GM19467 (cell line): Measurements from ENCODE around the gene CCDC188.

ENCODE experiments used
- ATAC-seq: cut with Tn5 transposase; IDR thresholded peaks from one replicate; pipeline ENCODE4 v1.9.1; 2021; ENCODE audit warnings: mild to moderate bottlenecking, moderate library complexity; ENCODE audit not compliant: unreplicated experiment

Gene CCDC188

GRCh38 chr22:20123366-20124082, 27.3 kb downstream of the CCDC188 start:
- no peak for ATAC-seq

DNA sequence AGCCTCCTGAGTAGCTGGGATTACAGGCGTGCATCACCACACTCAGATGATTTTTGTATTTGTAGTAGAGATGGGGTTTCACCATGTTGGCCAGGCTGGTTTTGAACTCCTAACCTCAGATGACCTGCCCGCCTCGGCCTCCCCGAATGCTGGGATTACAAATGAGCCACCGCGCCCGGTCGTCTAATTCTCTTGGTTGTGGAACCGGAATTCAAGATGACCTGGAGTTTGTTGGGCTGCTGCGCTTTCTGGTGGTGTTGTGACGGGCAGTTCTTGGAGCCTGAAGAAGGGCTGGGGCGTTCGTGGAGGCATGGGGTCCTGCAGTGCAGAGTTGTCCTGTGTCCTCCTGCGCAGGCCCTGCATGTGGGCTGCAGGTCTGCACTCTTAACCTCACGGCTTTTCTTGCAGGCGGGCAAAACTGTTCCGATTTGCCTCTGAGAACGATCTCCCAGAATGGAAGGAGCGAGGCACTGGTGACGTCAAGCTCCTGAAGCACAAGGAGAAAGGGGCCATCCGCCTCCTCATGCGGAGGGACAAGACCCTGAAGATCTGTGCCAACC, 28.9 kb downstream of the CCDC188 start:
- ATAC-seq: no peak

- no peak for ATAC-seq
Observed at GRCh38 chr22:20118300-20119020, 32.4 kb downstream of the CCDC188 start.

DNA sequence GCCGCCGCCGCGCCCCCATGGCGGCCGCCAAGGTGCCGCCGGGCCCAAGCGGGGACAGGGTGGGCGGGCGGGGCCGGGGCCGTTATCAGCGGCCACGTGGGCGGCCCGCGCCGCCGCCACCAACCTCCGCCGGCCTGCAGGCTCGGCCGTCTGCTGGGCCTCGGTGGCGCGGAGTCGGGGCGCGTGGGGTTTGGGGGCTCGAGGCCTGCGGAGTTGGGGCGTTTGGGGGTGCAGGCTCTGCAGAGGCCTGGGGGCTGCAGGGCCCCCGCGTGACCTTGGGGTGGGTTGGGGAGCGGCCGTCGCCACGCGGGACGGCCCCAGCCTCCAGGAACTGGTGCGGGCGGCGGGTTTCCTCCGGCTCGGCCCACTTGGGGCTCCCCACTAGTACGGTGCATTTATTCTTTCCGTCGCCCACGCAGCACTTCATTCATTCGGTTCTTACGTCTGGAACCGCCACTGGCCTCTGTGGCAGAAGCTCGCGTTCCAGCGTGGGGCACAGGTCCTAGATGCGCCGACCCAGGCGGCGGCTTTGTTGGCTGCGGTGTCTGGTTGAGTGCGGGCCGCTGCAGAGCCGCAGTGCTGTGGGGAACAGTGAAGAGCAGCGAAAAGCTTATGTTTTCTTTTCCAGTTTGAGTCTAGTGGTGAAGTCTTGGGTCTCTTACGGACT, 33.1 kb downstream of the CCDC188 start:
- ATAC-seq: peak; percentile 9

- peak; percentile 71 for ATAC-seq
Observed at GRCh38 chr22:20116951-20117632, 33.8 kb downstream of the CCDC188 start, which contains the start of gene TRMT2A. Gene TRMT2A (minus strand): TSS chr22:20117226. CDS start chr22:20116906, 320 bp downstream.

DNA sequence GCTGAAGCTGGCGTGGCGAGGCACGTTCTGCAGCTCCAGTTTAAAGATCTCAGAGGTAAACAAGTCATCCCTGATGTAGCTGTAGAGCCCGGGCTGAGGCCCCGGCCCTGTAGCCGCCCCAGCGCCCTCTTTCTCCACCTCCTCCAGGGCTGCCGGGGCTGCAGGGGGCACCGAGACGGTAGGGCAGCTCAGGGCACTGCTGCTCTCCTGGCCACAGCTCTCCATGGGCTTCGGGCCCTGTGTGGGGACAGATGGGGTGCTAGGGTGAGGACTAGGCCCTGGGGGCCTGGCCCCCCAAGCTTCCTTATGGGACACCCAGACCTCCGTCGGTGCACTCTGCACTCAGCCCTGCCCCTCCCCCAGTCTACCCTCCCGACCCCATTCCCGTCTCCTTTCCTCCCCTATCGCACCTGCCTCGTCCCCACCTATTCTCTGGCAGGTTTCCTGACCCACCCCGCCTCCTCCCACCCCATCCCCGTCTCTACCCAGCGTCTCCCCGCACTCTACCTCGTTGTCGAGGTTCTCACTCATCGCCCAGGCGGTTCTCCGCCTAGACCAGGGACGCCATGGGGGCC, 34.4 kb downstream of the CCDC188 start:
- ATAC-seq: no peak

DNA sequence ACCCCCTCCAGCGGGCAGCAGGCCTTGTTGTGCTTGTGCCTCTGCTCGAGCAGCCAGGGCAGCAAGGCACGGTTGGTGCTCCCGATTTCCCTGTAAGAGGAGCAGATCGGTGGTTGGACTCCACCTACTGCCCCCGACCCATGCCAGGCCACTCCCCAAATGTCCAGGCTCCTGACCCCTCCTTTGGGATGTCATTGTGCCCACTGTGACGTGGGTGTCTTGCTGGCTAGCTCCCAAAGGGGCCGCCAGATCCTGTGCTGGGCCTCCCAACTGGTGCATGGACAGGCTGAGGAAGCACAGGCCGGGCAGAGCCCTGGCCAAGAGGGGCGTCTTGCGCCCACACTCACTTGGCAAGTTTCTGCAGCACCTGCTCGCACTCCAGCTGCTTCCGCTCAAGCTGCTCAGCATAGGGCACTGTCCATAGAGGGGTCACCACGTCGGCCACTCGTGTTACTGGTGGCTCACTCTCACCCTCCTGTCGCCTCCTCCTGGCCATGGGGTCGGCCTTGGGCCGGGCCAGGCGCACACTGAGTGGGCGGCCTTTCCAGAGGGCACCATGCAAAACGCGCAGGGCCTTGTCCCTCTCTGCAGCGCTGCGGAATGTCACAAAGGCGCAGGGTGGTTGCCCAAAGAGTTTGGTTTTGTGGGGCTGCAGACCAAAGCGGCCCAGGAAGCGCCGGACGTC, 35.0 kb downstream of the CCDC188 start, which contains the start of gene RANBP1:
TSS of gene RANBP1 (plus strand) at position 414 of the 685 bp plus-strand sequence. CDS start at position 495, 81 bp downstream.
- ATAC-seq: no peak

DNA sequence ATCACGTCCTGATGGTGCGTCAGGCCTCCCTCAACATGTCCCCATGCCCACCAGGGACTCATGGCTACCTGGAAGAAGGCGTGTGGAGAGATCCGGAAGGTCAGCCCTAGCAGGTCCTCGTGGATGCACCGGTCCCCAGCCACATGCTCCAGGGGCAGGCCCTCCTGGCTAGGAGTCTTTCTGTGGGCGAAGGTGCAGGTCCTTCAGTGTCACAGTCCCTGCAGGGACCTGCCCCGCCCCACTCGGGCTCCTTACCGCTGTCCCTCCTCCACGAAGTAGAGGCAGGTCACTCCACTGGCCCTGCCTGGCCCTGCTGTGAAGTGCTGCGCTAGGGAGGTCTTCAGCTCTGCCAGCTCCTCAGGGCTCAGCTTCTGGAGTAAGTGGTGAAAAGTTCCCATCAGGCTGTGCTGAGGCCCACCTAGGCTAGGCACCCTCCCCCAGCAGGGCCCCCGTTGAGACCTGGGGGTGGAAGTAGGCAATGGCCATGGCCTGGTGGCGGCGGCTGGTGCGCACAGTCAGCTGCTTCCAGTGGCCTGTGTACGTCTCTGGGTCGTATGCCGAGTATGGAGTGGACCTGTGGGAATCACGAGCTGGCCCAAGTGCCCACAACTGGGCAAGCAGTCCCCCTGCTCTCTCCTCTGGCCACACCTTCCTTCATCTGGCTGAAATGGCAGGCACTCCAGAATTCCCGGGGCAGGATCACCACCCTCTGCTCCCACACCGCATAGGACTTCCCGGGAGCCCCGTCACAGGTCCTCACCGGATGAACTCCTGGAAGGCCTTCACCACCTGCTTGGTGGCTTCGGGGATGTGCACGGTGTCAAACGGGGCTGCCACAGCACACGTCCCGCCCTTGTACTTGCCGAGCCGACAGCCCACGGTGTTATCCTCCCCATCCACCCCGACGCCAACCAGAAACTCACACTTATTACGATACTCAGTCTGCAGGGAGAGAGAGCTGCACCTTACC, 36.1 kb downstream of the CCDC188 start:
- ATAC-seq: no peak

DNA sequence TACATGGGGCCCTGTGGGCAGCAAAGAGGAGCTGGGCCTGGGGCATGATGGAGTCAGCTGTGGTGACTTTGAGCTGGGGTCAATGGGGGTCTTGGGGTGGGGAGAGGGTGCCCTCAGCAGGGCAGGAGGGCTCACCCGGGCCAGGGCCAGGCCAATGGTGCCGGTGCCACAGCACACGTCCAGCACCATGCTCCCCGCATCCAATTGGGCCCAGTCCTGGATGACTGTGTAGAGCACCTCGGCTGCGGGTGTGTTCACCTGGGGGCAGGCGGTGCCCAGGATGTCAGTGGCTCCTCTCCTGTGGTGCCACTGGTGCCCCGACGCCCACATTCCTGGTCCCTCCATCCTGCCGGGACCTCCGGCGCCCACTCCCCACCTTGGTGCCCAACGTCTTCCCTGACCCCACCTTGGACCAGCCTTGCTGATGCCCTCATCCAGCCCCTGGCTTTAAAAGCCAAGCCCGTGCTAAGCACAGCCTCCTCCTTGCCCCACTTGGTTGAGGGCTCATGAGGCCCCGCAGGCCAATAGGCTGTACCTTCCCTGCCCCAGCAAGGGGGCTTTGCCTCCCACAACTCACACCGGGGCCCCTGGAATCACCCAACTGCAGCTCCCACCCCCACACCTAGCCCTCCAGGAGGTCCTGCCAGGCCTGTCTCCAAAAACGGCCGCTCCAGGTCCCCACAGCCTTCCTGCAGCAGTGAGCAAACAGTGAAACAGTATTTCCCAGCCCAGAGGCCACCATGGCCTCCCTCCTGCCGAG, 37.1 kb downstream of the CCDC188 start:
- no peak for ATAC-seq

GRCh38 chr22:20112623-20113511, 38.0 kb downstream of the CCDC188 start:
- no peak for ATAC-seq

GRCh38 chr22:20111689-20112622, 38.9 kb downstream of the CCDC188 start:
- no peak for ATAC-seq

DNA sequence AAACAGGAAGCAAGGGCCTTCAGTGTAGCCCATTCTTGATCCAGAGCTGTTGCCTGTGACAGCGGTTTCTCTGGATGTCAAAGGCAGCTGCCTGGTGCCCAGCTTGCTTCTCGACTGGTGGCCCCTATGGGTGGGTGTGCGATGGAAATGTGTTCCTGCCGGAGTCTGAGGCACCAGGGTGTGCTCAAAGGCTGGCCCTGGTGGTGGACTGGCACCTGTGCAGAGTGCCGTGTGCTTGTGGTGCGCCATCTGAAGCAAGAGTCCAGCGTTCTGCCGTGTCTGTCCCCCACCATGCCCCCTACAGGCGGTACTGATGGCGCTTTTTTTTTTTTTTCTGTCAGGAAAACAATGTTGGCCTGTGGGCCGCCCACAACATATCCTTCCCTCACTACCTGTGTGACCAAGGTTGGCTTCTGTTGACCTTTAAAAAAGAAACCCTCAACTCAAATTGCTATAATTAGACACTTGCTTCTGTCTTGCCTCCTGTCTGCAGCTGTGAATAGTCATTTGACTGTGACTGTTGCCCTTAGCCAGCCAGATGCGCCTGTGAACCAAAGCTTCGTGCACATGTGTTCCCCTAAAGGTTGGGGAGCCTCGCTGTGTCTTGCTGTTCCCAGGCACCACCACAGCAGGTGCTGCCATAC, 39.7 kb downstream of the CCDC188 start:
- no peak for ATAC-seq

DNA sequence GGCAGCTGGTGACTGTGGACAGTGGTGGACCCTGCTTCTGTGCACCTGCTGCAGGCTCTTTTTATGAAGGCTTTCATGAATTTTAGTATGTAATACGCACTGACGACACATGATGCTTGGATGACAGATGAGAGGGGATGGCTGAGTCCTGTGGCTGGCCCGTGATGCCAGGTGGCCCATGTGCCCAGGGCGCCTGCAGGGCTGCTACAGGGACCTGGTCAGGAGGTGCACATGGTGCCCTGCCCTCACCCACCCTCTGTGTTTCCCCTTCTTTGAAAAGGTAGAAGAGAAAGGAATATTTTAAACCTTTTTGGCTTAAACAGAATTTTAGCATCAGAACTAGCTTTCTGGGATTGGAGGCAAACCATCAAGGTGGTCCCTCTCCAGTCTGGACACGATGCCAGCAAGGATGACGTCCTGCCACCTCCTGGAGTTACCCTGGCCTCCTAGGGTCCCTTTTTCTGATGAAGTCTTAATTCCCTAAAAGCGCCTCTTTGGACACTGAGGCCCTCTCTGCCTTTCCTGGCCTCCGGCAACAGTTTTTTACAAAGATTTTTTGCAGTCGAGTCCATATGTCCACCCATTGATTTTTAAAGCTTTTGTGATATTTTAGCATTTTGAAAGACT, 40.4 kb downstream of the CCDC188 start:
- ATAC-seq: no peak

GRCh38 chr22:20109411-20110358, 41.2 kb downstream of the CCDC188 start:
- ATAC-seq: no peak
